Lower lobe of right lung (tissue), 2 donors: Measurements from ENCODE around the gene CDC42SE2. TPM values are rescaled to one million over a fixed set of nuclear protein-coding genes. Genes with fewer than 3 reads are reported as not detected.
"Not testable (repeated sequence)": the region's sequence is repeated elsewhere in the genome, so short reads cannot be mapped to it uniquely, and the experiment has no call there.

Experiments
- ATAC-seq, 2 donors: fragments of 200-7000 bp; cut with Tn5 transposase; one replicate each; pipeline ENCODE4 v1.9.1; 2020 to 2022; ENCODE audit warnings: mild to moderate bottlenecking in 2 of 2, moderate library complexity in 2 of 2
- DNase-seq: peaks from one replicate; pipeline ENCODE4 v3.0.0-alpha.2; 2020
- H3K27ac ChIP-seq: fragments of 200-600 bp; one replicate; pipeline ENCODE4 v1.8.0; 2022
- H3K27me3 ChIP-seq: fragments of 200-600 bp; one replicate; pipeline ENCODE4 v1.8.0; 2022; ENCODE audit warnings: low read depth
- H3K36me3 ChIP-seq: fragments of 200-600 bp; one replicate; pipeline ENCODE4 v1.8.0; 2022; ENCODE audit warnings: mild to moderate bottlenecking
- H3K4me1 ChIP-seq: fragments of 200-600 bp; one replicate; pipeline ENCODE4 v1.8.0; 2022
- H3K4me3 ChIP-seq: fragments of 200-600 bp; one replicate; pipeline ENCODE4 v1.8.0; 2022; ENCODE audit warnings: mild to moderate bottlenecking
- H3K9me3 ChIP-seq: fragments of 200-600 bp; one replicate; pipeline ENCODE4 v1.8.0; 2022
- CTCF ChIP-seq: fragments of 200-600 bp; IDR thresholded peaks from one replicate; pipeline ENCODE4 v1.8.0; 2022; ENCODE audit warnings: antibody characterized with exemption, mild to moderate bottlenecking
- intact Hi-C: fragments of 100-400 bp; cut with DNase I; formaldehyde crosslinking; loops from one replicate; pipeline ENCODE4 v1.11.0; 2022
- total RNA-seq: library from RNA; stranded (reverse); fragmentation: NEBNext Ultra II Directional; extraction: Animal tissue kit (Norgen Biotek cat#: 25700); gene quantifications from one replicate; pipeline ENCODE4 v1.2.1, GENCODE V29; 2021
- donor health status: DM: no; HTN: yes; CAD: no; lungs with severe emphysema.

CDC42SE2 gene
- total RNA-seq, 1 donor from 2014 or later, result 38.7 TPM

- peak overlapping the region; percentile 86 for H3K4me3 ChIP-seq
- H3K27ac ChIP-seq, result peak overlapping the region; percentile 94
- no peak for DNase-seq
- H3K4me1 ChIP-seq, result peaks cover 26% of the 10 kb centered on the region
- no peaks in the 10 kb centered on the region for H3K27me3 ChIP-seq
- H3K36me3 ChIP-seq, result no peaks in the 10 kb centered on the region
- ATAC-seq, result no peak
- peak; percentile 29 for TF ChIP-seq CTCF
- intact Hi-C loops, result no loop called here
- H3K9me3 ChIP-seq, result no peaks in the 10 kb centered on the region
Observed at GRCh38 chr5:131265311-131265803, 1.5 kb downstream of the CDC42SE2 start.

- ATAC-seq (no peak), DNase-seq (no peak)
- Histone ChIP-seq H3K4me1 (peaks cover 33% of the 10 kb centered on the region), H3K36me3 (no peaks in the 10 kb centered on the region), H3K4me3 (peak overlapping the region; percentile 86), H3K9me3 (no peaks in the 10 kb centered on the region), H3K27ac (no peak overlapping the region), H3K27me3 (no peaks in the 10 kb centered on the region)
- intact Hi-C loops, result no loop called here
- no peak for TF ChIP-seq CTCF
Observed at GRCh38 chr5:131266370-131267060, 2.7 kb downstream of the CDC42SE2 start.

- H3K4me3 ChIP-seq, result no peak overlapping the region
- intact Hi-C loops, result no loop called here
- H3K4me1 ChIP-seq, result peaks cover 45% of the 10 kb centered on the region
- H3K9me3 ChIP-seq, result no peaks in the 10 kb centered on the region
- no peak for ATAC-seq
- H3K27ac ChIP-seq, result no peak overlapping the region
- no peaks in the 10 kb centered on the region for H3K27me3 ChIP-seq
- TF ChIP-seq CTCF, result no peak
- no peak for DNase-seq
- no peaks in the 10 kb centered on the region for H3K36me3 ChIP-seq
Observed at GRCh38 chr5:131268758-131269370, 5.0 kb downstream of the CDC42SE2 start.

- no peak for ATAC-seq
- Histone ChIP-seq H3K4me1 (peaks cover 40% of the 10 kb centered on the region), H3K4me3 (no peak overlapping the region), H3K27me3 (no peaks in the 10 kb centered on the region), H3K9me3 (no peaks in the 10 kb centered on the region), H3K36me3 (no peaks in the 10 kb centered on the region), H3K27ac (no peak overlapping the region)
- intact Hi-C loops, result no loop called here
- no peak for DNase-seq
- TF ChIP-seq CTCF, result no peak
Observed at GRCh38 chr5:131270809-131271208, 7.0 kb downstream of the CDC42SE2 start.

- H3K4me1 ChIP-seq, result peaks cover 32% of the 10 kb centered on the region
- DNase-seq, ATAC-seq, H3K27ac ChIP-seq, H3K9me3 ChIP-seq, H3K27me3 ChIP-seq, H3K36me3 ChIP-seq, H3K4me3 ChIP-seq, intact Hi-C loops: not testable (repeated sequence)
Observed at GRCh38 chr5:131271888-131272287, 8.0 kb downstream of the CDC42SE2 start.

GRCh38 chr5:131272307-131272706 lies 8.5 kb downstream of the CDC42SE2 start:
- no peaks in the 10 kb centered on the region for H3K9me3 ChIP-seq
- no peaks in the 10 kb centered on the region for H3K36me3 ChIP-seq
- TF ChIP-seq CTCF, result no peak
- H3K4me3 ChIP-seq, result no peak overlapping the region
- DNase-seq (no peak), ATAC-seq (no peak)
- no peaks in the 10 kb centered on the region for H3K27me3 ChIP-seq
- intact Hi-C loops, result no loop called here
- no peak overlapping the region for H3K27ac ChIP-seq
- H3K4me1 ChIP-seq, result peaks cover 32% of the 10 kb centered on the region
